ENCODE measurements around the gene PTPN23. TPM values are rescaled to one million over a fixed set of nuclear protein-coding genes. Genes with fewer than 3 reads are reported as not detected.

The PTPN23 gene
- total RNA-seq, 1 donor from 2014 or later = 40.3 TPM

DNA sequence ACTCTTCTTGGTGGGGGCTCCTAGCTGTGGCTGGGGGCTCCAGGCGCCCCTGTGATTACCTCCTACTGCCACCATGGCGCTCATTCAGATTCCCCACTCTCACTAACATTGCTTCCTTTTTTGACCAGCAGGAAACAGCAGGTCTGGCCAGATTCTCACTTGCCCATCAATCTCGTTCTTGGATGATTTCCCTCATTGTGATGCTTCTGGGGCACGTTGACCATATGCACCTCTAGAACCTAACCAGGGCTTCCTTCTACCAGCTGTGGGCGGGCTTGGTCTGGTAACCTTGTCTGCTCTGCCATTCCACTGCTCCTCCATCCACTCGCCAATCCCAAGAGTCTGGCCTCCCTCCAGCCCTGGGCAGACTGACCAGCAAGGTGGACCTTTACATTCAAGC lies 35.9 kb upstream of the PTPN23 start:
- Histone ChIP-seq H2AFZ (ENCODE audit: low read depth, low read length) (no peak overlapping the region), H3K79me2 (ENCODE audit: insufficient read depth, low read length) (no peaks in the 10 kb centered on the region), H3K27me3 (ENCODE audit: insufficient read depth, low read length) (no peaks in the 10 kb centered on the region), H3K9me3 (ENCODE audit: insufficient read depth, low read depth, low read length) (no peaks in the 10 kb centered on the region), H3K4me2 (ENCODE audit: low read length) (no peak overlapping the region), H3K4me1 (ENCODE audit: insufficient read depth, low read length) (no peaks in the 10 kb centered on the region), H3K36me3 (ENCODE audit: insufficient read depth, low read length) (peaks cover 27% of the 10 kb centered on the region), H3K4me3 (ENCODE audit: insufficient read depth, low read depth, low read length) (no peak overlapping the region), H3K9ac (ENCODE audit: low read length) (no peak overlapping the region), H4K20me1 (ENCODE audit: insufficient read depth, low read length) (peaks cover 17% of the 10 kb centered on the region), H3K27ac (ENCODE audit: low read depth, low read length) (no peak overlapping the region)
- no peak for FAIRE-seq
- no peak overlapping the region for H3K27ac Mint-ChIP-seq (ENCODE audit: unreplicated experiment)
- H3K4me3 Mint-ChIP-seq (ENCODE audit: unreplicated experiment) = no peak overlapping the region
- no peaks in the 10 kb centered on the region for H3K9me3 Mint-ChIP-seq (ENCODE audit: unreplicated experiment)
- H3K27me3 Mint-ChIP-seq (ENCODE audit: low read depth, unreplicated experiment) = no peaks in the 10 kb centered on the region
- H3K36me3 Mint-ChIP-seq (ENCODE audit: low read depth, unreplicated experiment) = peaks cover 40% of the 10 kb centered on the region
- DNase-seq (ENCODE audit: low read depth) = no peak
- H3K4me1 Mint-ChIP-seq (ENCODE audit: low read depth, unreplicated experiment) = peaks cover 26% of the 10 kb centered on the region
- no peak for TF ChIP-seq EZH2 (IDR thresholded peaks at IDR 0.05; ENCODE audit: insufficient read depth, low read length)
- TF ChIP-seq, protein P1, sequence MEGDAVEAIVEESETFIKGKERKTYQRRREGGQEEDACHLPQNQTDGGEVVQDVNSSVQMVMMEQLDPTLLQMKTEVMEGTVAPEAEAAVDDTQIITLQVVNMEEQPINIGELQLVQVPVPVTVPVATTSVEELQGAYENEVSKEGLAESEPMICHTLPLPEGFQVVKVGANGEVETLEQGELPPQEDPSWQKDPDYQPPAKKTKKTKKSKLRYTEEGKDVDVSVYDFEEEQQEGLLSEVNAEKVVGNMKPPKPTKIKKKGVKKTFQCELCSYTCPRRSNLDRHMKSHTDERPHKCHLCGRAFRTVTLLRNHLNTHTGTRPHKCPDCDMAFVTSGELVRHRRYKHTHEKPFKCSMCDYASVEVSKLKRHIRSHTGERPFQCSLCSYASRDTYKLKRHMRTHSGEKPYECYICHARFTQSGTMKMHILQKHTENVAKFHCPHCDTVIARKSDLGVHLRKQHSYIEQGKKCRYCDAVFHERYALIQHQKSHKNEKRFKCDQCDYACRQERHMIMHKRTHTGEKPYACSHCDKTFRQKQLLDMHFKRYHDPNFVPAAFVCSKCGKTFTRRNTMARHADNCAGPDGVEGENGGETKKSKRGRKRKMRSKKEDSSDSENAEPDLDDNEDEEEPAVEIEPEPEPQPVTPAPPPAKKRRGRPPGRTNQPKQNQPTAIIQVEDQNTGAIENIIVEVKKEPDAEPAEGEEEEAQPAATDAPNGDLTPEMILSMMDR (IDR thresholded peaks at IDR 0.05; ENCODE audit: insufficient read depth, low read depth, low read length) = no peak

DNA sequence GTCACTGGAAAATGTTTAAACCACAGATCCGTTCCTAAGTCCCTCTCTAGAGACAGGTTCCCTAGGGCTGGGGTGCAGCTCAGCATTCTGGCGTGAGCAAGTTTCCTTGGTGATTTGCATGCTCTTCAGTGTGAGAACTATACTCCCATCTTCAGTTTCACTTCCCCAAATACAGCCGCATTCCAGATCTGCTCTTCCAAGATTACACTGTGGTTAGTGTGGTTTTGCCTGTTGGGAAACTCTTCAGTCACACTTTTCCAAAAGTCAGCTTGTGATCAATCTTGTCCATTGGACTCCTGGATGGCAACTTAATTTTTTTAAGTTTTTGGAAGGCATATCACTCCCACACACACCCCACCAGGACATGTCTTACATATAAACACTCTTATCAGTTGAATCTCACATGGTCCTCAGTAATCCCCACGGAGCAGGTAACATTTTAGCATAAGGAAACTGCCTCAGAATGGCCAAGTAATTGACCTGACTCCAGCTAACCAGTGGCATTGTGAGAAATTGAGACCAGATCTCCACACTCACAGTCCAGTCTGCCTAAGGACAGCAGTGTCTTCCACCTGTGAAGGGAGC lies 33.5 kb upstream of the PTPN23 start:
- H3K9me3 Mint-ChIP-seq (ENCODE audit: unreplicated experiment) = no peaks in the 10 kb centered on the region
- H3K27ac ChIP-seq (ENCODE audit: low read depth, low read length) = no peak overlapping the region

More for the DNA sequence above, 33.5 kb upstream of the PTPN23 start:
- H3K79me2 ChIP-seq (ENCODE audit: insufficient read depth, low read length) = no peaks in the 10 kb centered on the region
- H3K27me3 Mint-ChIP-seq (ENCODE audit: low read depth, unreplicated experiment) = no peaks in the 10 kb centered on the region
- TF ChIP-seq EZH2 (IDR thresholded peaks at IDR 0.05; ENCODE audit: insufficient read depth, low read length) = no peak
- TF ChIP-seq, protein P1 (IDR thresholded peaks at IDR 0.05; ENCODE audit: insufficient read depth, low read depth, low read length) = no peak
- no peak overlapping the region for H3K4me2 ChIP-seq (ENCODE audit: low read length)
- H2AFZ ChIP-seq (ENCODE audit: low read depth, low read length) = no peak overlapping the region
- peak; percentile 76 for FAIRE-seq
- no peaks in the 10 kb centered on the region for H3K9me3 ChIP-seq (ENCODE audit: insufficient read depth, low read depth, low read length)
- no peak overlapping the region for H3K9ac ChIP-seq (ENCODE audit: low read length)
- no peaks in the 10 kb centered on the region for H3K4me1 ChIP-seq (ENCODE audit: insufficient read depth, low read length)
- H3K27ac Mint-ChIP-seq (ENCODE audit: unreplicated experiment) = peak overlapping the region; percentile 20
- H3K36me3 Mint-ChIP-seq (ENCODE audit: low read depth, unreplicated experiment) = peaks cover 25% of the 10 kb centered on the region
- peaks cover 14% of the 10 kb centered on the region for H3K36me3 ChIP-seq (ENCODE audit: insufficient read depth, low read length)
- no peak overlapping the region for H3K4me3 Mint-ChIP-seq (ENCODE audit: unreplicated experiment)
- H3K27me3 ChIP-seq (ENCODE audit: insufficient read depth, low read length) = no peaks in the 10 kb centered on the region
- DNase-seq (ENCODE audit: low read depth) = peak; percentile 81
- peaks cover 17% of the 10 kb centered on the region for H4K20me1 ChIP-seq (ENCODE audit: insufficient read depth, low read length)
- peaks cover 20% of the 10 kb centered on the region for H3K4me1 Mint-ChIP-seq (ENCODE audit: low read depth, unreplicated experiment)
- H3K4me3 ChIP-seq (ENCODE audit: insufficient read depth, low read depth, low read length) = no peak overlapping the region

All from astrocyte (in vitro differentiated cells and primary cell).